HG02943 (cell line): ENCODE results near the gene CAVIN2.

Experiments used
- ATAC-seq: cut with Tn5 transposase; IDR thresholded peaks from one replicate; pipeline ENCODE4 v1.9.1; 2021; ENCODE audit warnings: mild to moderate bottlenecking, low read depth, moderate library complexity; ENCODE audit not compliant: unreplicated experiment

The CAVIN2 gene, protein sequence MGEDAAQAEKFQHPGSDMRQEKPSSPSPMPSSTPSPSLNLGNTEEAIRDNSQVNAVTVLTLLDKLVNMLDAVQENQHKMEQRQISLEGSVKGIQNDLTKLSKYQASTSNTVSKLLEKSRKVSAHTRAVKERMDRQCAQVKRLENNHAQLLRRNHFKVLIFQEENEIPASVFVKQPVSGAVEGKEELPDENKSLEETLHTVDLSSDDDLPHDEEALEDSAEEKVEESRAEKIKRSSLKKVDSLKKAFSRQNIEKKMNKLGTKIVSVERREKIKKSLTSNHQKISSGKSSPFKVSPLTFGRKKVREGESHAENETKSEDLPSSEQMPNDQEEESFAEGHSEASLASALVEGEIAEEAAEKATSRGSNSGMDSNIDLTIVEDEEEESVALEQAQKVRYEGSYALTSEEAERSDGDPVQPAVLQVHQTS

DNA sequence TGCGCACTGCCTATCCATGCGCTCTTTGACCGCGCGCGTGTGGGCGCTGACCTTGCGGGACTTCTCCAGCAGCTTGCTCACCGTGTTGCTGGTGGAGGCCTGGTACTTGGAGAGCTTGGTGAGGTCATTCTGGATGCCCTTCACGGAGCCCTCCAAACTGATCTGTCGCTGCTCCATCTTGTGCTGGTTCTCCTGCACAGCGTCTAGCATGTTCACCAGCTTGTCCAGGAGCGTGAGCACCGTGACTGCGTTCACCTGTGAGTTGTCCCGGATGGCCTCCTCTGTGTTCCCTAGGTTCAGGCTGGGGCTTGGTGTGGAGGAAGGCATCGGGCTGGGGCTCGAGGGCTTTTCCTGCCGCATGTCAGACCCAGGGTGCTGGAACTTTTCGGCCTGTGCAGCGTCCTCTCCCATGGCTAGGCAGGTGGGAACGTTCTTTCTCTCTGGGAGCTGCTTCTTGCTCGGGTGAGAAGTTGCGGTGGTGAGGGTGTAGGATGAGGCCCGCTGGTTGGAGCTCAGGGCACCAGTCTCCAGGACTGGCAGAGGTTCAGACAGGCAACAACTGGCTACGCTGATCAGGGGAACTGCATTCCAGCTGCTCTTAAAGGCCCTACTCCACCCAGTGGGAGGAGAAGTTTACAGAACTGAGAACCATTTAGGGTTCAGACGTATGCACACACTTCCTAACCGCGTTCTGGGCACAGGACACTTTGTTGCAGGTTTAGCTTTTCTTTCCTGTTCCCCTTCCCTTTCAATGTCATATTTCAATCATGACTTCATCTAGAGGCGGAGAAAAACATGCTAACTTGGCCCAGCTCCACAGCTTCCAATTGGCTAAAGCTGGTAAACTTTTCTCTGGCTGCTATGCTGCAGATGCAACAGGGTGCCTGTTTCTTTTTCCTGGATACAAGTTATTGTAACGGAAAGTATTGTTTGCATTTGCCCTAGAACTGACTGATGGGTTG, at the start of gene CAVIN2:
Gene CAVIN2 (minus strand): TSS at position 574 of the 962 bp plus-strand sequence. CDS start 163 bp downstream, at position 411.
- peak; percentile 42 for ATAC-seq

GRCh38 chr2:191895743-191896142, 48.9 kb upstream of the CAVIN2 start:
- ATAC-seq = no peak

DNA sequence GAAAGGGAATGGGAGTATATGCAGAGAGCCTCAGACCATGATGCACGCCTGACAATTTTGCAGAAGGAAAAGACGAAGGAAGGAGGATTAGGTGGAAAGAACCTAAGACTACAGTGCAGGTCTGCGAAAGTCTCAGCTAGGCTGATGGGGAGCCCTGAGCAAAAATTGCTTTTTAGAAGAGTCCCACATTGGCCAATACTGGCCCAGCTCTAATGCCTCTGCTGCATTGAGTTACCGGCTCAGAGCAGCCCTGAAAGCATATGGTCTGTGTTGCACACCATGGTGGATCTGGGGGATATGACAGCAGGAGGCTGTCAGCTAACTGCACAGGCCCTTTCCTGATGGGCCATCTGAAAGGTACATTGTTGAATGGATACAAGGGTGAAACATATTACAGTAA, 48.3 kb upstream of the CAVIN2 start:
- no peak for ATAC-seq

DNA sequence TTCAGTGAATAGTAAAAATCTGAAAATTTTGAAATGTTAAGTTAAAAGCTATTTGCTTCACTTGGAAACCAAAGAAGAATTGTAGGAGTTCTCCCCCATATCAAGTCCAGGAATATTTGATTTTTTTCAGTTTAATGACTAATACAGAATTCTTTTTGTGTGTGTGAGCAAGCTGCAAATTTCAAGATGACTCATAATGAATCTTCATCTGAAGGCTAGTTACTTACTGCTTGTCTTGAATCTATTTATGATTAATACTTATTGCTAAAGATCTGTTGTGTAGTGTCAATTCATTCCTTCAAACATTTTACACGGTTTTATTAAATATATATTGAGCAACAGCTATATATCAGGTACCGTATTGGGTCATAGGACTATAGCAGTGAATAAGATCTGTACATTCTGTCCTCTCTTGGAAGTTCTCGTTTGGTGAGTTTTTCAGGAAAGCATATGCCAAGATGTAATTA, 47.8 kb upstream of the CAVIN2 start:
- ATAC-seq = no peak

DNA sequence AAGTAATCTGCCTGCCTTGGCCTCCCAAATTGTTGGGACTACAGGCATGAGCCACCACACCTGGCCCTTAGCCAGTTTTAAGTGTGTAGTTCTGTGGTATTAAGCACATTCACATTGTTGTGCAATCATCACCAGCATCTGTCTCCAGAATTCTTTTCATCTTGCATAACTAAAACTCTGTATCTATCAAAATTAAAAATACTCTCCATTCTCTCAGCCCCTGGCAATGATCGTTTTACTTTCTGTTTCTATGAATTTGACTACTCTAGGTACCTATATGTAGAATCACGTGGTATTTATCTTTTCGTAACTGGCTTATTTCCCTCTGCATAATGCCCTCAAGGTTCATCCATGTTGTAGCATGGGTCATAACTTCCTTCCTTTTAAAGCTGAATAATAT, 45.5 kb upstream of the CAVIN2 start:
- no peak for ATAC-seq

- no peak for ATAC-seq
These were observed 44.8 kb upstream of the CAVIN2 start for GRCh38 chr2:191891656-191892055.

DNA sequence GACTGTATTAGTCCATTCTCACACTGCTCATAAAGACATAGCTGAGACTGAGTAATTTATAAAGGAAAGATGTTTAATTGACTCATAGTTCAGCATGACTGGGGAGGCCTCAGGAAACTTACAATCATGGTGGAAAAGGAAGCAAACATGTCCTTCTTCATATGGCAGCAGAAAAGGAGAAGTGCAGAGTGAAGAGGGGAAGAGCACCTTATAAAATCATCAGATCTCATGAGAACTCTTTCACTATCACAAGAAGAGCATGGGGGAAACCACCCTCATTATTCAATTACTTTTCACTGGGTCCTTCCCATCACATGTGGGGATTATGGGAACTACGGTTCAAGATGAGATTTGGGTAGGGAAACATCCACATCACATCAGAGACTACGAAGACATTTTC, 43.0 kb upstream of the CAVIN2 start:
- no peak for ATAC-seq

DNA sequence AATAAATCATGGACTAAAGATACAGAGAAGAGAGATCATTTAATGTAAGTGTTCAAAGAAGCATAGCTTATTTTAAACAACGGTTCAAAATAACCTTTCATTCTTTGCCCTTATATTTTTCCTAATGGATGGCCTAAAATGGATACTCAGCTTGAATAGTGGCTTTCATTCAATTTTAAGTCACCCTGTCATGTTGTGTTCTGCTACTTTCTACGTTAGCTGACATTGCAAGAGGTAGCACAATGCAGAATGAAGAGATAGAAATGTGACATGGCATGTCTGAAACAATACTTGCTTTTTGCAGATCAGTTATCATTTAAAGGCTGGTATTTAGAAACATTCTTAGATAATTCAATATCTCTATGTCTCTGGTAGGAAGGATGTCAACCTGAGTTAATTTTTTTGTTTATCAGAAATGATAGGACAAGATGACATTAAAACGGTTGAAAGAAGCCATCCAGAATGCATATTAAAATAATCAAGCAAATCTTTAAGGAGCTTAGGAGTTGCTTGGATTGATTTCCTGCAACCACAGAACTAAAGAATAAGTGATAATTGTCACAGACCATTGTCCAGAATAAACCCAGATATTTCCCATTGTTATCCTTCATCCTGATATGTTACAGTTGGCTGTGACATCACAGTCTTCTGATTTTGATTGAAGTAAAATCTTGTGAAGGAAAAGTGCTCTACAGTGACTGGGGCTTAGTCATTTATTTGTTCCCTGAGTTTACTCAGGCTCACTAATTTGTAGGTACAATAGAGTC, 41.7 kb upstream of the CAVIN2 start:
- no peak for ATAC-seq

GRCh38 chr2:191885650-191886049, 38.8 kb upstream of the CAVIN2 start:
- no peak for ATAC-seq

- ATAC-seq = no peak
These were observed 38.2 kb upstream of the CAVIN2 start for GRCh38 chr2:191885098-191885497.

GRCh38 chr2:191881982-191882816, 35.3 kb upstream of the CAVIN2 start:
- ATAC-seq = no peak

- ATAC-seq = no peak
These were observed 31.8 kb upstream of the CAVIN2 start for GRCh38 chr2:191878548-191879279.

DNA sequence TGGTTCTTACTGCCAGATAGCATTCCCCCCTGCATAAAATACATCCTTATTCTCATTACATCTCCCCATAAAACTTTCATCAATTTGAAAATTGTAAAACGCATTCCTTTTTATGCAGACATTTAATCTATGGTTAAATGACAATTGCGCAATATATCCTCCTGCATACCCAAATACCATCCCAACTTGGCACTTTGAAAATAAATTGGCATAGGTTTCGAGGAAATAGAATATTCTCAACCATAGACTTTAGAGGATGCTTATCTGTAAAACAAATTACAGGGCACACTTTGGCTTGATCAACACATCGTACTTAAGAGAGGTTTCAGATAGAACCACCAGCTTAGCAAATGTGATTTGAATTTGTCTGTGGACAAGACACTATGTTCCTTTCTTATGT, 31.0 kb upstream of the CAVIN2 start:
- no peak for ATAC-seq

DNA sequence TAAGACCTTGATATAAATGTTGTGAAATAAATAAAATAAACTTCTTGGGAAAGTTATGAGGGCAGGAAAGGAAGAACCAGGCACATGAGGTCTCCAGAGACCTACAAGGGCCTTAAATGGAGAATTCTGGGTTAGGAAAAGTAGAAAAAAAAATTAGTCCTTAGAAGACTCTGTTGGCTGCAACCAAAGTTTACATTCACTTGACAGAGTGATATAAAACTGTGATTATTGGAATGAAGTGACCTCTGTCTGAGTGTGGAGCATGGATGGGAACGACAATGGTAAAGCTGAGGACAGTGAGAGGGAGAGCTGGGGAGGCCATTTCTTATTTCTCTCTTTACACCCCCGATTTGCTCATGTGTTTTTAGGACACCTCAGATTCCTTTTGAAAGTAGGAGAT, 29.0 kb upstream of the CAVIN2 start:
- ATAC-seq = no peak

DNA sequence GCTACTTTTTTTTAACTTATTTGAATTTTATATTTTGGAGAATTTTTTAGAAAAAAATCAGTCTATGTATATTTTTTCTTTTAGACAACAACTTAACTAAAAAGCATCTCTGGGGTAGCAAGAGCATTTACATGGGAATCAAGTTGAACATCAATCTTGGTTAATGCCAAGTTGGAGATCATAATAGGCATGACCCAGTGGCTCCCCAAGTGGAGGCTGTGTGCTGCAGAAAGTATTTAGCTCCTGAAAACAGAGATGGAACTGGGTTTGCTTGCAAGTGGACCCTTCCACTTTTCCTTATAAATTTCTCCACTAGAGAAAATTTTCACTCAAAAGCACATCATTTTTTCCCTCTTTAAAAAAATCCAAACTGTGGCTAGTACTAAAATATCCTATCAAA, 23.9 kb upstream of the CAVIN2 start:
- ATAC-seq = no peak

DNA sequence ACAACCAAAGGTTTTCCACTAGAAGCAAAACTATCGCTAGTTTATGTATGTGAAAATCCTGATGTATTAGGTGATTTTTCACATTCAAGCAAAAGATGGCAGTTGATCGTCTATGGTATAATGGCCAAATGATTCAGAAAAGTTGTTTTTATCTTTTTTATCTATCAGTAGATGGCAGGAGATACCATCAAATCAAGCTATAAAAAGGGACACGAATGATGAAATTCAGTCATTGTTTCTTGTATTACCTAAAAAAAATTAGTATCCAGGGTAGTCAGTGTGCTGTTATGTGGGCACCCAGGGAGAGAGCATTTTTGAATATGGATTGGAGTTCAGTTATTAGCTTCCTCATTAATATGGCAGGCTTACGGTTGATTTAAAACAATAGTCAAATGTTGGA, 22.9 kb upstream of the CAVIN2 start:
- no peak for ATAC-seq

GRCh38 chr2:191869178-191869577, 22.3 kb upstream of the CAVIN2 start:
- peak; percentile 63 for ATAC-seq

- no peak for ATAC-seq
These were observed 20.6 kb upstream of the CAVIN2 start for GRCh38 chr2:191867507-191867847.
